NB4 (cell line): ENCODE measurements around the gene KRCC1.

ENCODE experiments used
- DNase-seq: peaks from one replicate; pipeline ENCODE4 v3.0.0; 2010; ENCODE audit warnings: low read depth
- H3K4me3 ChIP-seq: one replicate; pipeline ENCODE4 v1.5.1; 2011; ENCODE audit warnings: mild to moderate bottlenecking, low read depth, low read length, moderate library complexity
- MYC ChIP-seq: IDR thresholded peaks from 2 replicates; pipeline ENCODE4 v1.6.1; 2011; ENCODE audit warnings: low read depth, low read length
- POLR2A ChIP-seq: IDR thresholded peaks from 2 replicates; pipeline ENCODE4 v1.6.1; 2011; ENCODE audit warnings: mild to moderate bottlenecking; ENCODE audit not compliant: insufficient read length; ENCODE audit errors: extremely low read depth
- TF ChIP-seq, protein P1 (sequence below): IDR thresholded peaks from one replicate; pipeline ENCODE4 v1.5.1; 2012; ENCODE audit warnings: low read depth, low read length
- TF ChIP-seq, protein P2 (sequence below): IDR thresholded peaks from 2 replicates; pipeline ENCODE4 v1.6.1; 2011; ENCODE audit warnings: low read depth, low read length

Gene KRCC1

GRCh38 chr2:88055371-88056128 is at the start of gene KRCC1:
KRCC1 (minus strand) TSS chr2:88055783; CDS start chr2:88028563, 27,220 bp downstream.
- DNase-seq, result peak; percentile 99
- peak within 1 kb of the TSS; percentile 89 for H3K4me3 ChIP-seq
- TF ChIP-seq, protein P1, sequence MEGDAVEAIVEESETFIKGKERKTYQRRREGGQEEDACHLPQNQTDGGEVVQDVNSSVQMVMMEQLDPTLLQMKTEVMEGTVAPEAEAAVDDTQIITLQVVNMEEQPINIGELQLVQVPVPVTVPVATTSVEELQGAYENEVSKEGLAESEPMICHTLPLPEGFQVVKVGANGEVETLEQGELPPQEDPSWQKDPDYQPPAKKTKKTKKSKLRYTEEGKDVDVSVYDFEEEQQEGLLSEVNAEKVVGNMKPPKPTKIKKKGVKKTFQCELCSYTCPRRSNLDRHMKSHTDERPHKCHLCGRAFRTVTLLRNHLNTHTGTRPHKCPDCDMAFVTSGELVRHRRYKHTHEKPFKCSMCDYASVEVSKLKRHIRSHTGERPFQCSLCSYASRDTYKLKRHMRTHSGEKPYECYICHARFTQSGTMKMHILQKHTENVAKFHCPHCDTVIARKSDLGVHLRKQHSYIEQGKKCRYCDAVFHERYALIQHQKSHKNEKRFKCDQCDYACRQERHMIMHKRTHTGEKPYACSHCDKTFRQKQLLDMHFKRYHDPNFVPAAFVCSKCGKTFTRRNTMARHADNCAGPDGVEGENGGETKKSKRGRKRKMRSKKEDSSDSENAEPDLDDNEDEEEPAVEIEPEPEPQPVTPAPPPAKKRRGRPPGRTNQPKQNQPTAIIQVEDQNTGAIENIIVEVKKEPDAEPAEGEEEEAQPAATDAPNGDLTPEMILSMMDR, result no peak
- TF ChIP-seq POLR2A (peak; percentile 90), MYC (peak; percentile 50)
- TF ChIP-seq, protein P2, sequence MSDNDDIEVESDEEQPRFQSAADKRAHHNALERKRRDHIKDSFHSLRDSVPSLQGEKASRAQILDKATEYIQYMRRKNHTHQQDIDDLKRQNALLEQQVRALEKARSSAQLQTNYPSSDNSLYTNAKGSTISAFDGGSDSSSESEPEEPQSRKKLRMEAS, result peak; percentile 58

GRCh38 chr2:88100489-88100858 is 44.9 kb upstream of the KRCC1 start:
- TF ChIP-seq MYC, result no peak
- no peak for TF ChIP-seq POLR2A
- TF ChIP-seq, protein P2, result no peak
- TF ChIP-seq, protein P1, result no peak
- H3K4me3 ChIP-seq, result no peak overlapping the region
- no peak for DNase-seq

DNA sequence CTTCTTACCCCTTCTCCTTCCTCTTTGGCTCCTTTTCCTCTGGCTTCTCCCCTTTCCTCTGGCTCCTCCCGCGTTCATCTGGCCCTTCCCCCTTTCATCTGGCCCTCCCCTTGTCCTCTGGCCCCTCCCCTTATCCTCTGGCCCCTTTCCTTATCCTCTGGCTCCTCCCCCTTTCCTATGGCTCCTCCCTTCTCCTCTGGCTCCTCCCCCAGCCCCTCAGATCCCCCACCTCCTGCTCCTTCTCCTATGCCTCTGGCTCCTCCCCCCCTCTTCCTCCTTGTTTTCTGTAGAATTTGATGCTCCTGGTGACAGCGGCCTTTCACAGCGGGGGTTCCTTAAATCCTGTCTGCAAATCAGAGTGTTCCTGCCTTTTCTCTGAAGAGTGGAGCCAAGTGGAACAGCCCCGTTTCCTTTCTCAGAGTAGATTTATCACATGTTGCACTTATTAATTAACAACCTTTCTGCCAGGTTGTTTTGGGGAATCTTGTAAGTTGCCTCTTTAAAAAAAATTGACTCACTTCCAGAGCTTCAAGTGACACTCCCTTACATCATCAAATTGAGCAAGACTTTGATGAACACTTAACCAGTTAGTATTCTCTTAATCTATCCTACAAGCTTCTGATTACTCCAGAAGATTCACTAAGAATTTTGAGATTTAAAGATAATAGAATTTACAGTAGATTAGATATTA is 44.4 kb upstream of the KRCC1 start:
- TF ChIP-seq, protein P2, result no peak
- DNase-seq, result peak; percentile 47

GRCh38 chr2:88098558-88098900 is 42.9 kb upstream of the KRCC1 start:
- DNase-seq, result no peak
- H3K4me3 ChIP-seq, result no peak overlapping the region
- no peak for TF ChIP-seq MYC
- TF ChIP-seq, protein P1, result no peak
- TF ChIP-seq, protein P2, result no peak
- TF ChIP-seq POLR2A, result no peak

More for the DNA sequence above, 44.4 kb upstream of the KRCC1 start:
- H3K4me3 ChIP-seq, result no peak overlapping the region

GRCh38 chr2:88097891-88098557 is 42.4 kb upstream of the KRCC1 start:
- TF ChIP-seq, protein P2, result no peak
- no peak for TF ChIP-seq POLR2A
- TF ChIP-seq MYC, result no peak
- TF ChIP-seq, protein P1, result no peak
- no peak overlapping the region for H3K4me3 ChIP-seq
- no peak for DNase-seq

DNA sequence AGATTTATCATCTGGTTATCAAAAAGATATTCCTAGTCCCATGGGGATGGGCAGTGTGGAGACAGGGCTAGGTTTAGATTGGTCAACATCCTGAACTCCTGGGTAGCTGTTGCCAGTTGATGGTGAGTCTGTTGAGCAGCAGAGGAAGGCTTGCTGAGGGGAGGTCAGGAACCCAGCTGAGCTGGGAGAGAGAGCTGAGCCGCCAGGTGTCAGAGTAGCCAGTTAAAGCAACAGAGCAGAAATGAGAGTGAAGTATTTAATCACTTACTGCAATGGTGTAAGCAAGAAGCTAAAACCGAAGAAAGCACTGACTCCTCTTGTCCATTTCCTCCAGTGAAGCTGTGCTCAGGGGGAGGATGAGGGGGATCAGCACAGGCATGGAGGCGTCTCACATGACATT is 41.6 kb upstream of the KRCC1 start:
- TF ChIP-seq POLR2A, result no peak
- TF ChIP-seq, protein P1, result no peak
- TF ChIP-seq MYC, result no peak
- TF ChIP-seq, protein P2, result no peak
- DNase-seq, result no peak

More for the DNA sequence above, 41.6 kb upstream of the KRCC1 start:
- no peak overlapping the region for H3K4me3 ChIP-seq
